Measurements from ENCODE around the gene HBS1L.

GRCh38 chr6:135018052-135018451, 36.6 kb downstream of the HBS1L start:
- TF ChIP-seq CTCF (IDR thresholded peaks at IDR 0.05 in 2 of 3, conservative IDR thresholded peaks at IDR 0.05 in 1 of 3; ENCODE audit: borderline replicate concordance in 1 of 3, insufficient read depth in 1 of 3, low read depth in 2 of 3, low read length in 2 of 3) (no peak), ATF3 (IDR thresholded peaks at IDR 0.05) (no peak), POLR2A (IDR thresholded peaks at IDR 0.05; ENCODE audit: borderline replicate concordance, extremely low read depth, insufficient read depth, insufficient read length) (no peak), POLR2AphosphoS5 (IDR thresholded peaks at IDR 0.05; ENCODE audit: low read depth, low read length) (no peak), EZH2 (IDR thresholded peaks at IDR 0.05) (no peak), RAD21 (IDR thresholded peaks at IDR 0.05; ENCODE audit: low read depth) (no peak)
